Ovary (tissue), 3 donors: ENCODE results near the gene ENTR1.

Experiments
- CTCF ChIP-seq, 3 donors: fragments of 450-650 bp in 2 of 3; fragments of 200-600 bp in 1 of 3; IDR thresholded peaks; one replicate each; pipeline versions ENCODE4 v1.5.1 to v1.8.0; 2016 to 2022; ENCODE audit warnings: antibody characterized with exemption in 3 of 3, mild to moderate bottlenecking in 1 of 3
- EP300 ChIP-seq: sonication (generic); formaldehyde crosslinking; IDR thresholded peaks from one replicate; pipeline ENCODE4 v1.6.1; 2017; ENCODE audit warnings: antibody characterized with exemption
- POLR2A ChIP-seq: fragments of 450-650 bp; IDR thresholded peaks from one replicate; pipeline ENCODE4 v1.6.1; 2017; ENCODE audit warnings: antibody characterized with exemption, mild to moderate bottlenecking, moderate library complexity
- donor health status: DM: no; HTN: no; CAD: no.

- no peak for TF ChIP-seq CTCF (IDR thresholded peaks at IDR 0.05)
- TF ChIP-seq EP300: no peak
- TF ChIP-seq POLR2A: no peak
These were observed 23.2 kb downstream of the ENTR1 start for GRCh38 chr9:136387217-136387616.
